ENCODE results near the gene RRP1.

The RRP1 gene

GRCh38 chr21:43826623-43826974 lies 37.2 kb downstream of the RRP1 start:
- no peaks in the 10 kb centered on the region for H3K9me2 ChIP-seq (ENCODE audit: low read depth, low read length)
- H3K4me2 ChIP-seq (ENCODE audit: low read length), result no peak overlapping the region
- no peaks in the 10 kb centered on the region for H4K20me1 ChIP-seq (ENCODE audit: insufficient read depth, low read length)
- H3K79me2 ChIP-seq (ENCODE audit: insufficient read depth, low read length), result no peaks in the 10 kb centered on the region
- no peak overlapping the region for H3K27ac ChIP-seq (ENCODE audit: low read depth, low read length, poor library complexity, severe bottlenecking)
- H3K9ac ChIP-seq (ENCODE audit: low read length), result no peak overlapping the region
- no peak for TF ChIP-seq EZH2 (IDR thresholded peaks at IDR 0.05; ENCODE audit: borderline replicate concordance, low read length)
- TF ChIP-seq CTCF (IDR thresholded peaks at IDR 0.05; ENCODE audit: low read length), result no peak
- no peaks in the 10 kb centered on the region for H3K9me3 ChIP-seq (ENCODE audit: low read length)
- H3K27me3 ChIP-seq (ENCODE audit: insufficient read depth, low read length), result peaks cover 11% of the 10 kb centered on the region
- H3K4me1 ChIP-seq (ENCODE audit: insufficient read depth, low read length, severe bottlenecking), result no peaks in the 10 kb centered on the region
- H2AFZ ChIP-seq (ENCODE audit: low read length), result no peak overlapping the region
- H3F3A ChIP-seq (ENCODE audit: insufficient read depth, low read length), result no peaks in the 10 kb centered on the region
- no peak overlapping the region for H3K4me3 ChIP-seq (ENCODE audit: low read depth, low read length, poor library complexity, severe bottlenecking)
- no peaks in the 10 kb centered on the region; the same call in 1 of the 2 replicates for H3K36me3 ChIP-seq (ENCODE audit: insufficient read depth, low read length)

DNA sequence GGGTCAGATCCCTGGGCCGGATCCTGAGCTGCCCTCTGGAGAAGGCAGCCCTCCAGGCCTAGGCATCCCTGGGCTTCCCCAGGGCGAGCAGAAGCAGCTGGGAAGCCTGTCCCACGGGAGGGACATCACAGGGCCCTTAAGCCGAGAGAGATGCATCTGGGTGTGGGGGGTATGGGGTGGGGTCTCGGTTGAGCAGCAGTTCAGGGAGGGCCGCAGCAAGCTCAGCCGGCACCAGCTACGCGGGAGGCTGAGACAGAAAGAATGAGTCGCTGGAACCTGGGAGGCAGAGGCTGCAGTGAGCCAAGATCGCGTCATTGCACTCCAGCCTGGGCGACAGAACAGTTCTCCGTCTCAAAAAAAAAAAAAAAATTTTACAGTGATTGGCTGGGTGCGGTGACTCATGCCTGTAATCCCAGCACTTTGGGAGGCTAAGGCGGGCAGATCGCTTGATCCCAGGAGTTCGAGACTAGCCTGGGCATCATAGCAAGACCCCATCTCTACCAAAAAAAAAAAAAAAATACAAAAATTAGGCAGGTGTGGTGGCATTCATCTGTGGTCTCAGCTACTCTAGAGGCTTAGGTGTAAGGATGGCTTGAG lies 37.7 kb downstream of the RRP1 start:
- no peak overlapping the region for H3K9ac ChIP-seq (ENCODE audit: low read length)
- no peak overlapping the region for H3K4me2 ChIP-seq (ENCODE audit: low read length)
- no peaks in the 10 kb centered on the region for H3K79me2 ChIP-seq (ENCODE audit: insufficient read depth, low read length)
- no peaks in the 10 kb centered on the region for H4K20me1 ChIP-seq (ENCODE audit: insufficient read depth, low read length)
- no peaks in the 10 kb centered on the region for H3K9me3 ChIP-seq (ENCODE audit: low read length)
- H3K4me1 ChIP-seq (ENCODE audit: insufficient read depth, low read length, severe bottlenecking), result no peaks in the 10 kb centered on the region
- H3K4me3 ChIP-seq (ENCODE audit: low read depth, low read length, poor library complexity, severe bottlenecking), result no peak overlapping the region
- H3K27ac ChIP-seq (ENCODE audit: low read depth, low read length, poor library complexity, severe bottlenecking), result no peak overlapping the region
- TF ChIP-seq CTCF (IDR thresholded peaks at IDR 0.05; ENCODE audit: low read length) (no peak), EZH2 (IDR thresholded peaks at IDR 0.05; ENCODE audit: borderline replicate concordance, low read length) (no peak)
- no peaks in the 10 kb centered on the region for H3F3A ChIP-seq (ENCODE audit: insufficient read depth, low read length)
- H3K36me3 ChIP-seq (ENCODE audit: insufficient read depth, low read length), result no peaks in the 10 kb centered on the region; the same call in 1 of the 2 replicates
- H3K9me2 ChIP-seq (ENCODE audit: low read depth, low read length), result no peaks in the 10 kb centered on the region
- peaks cover 12% of the 10 kb centered on the region for H3K27me3 ChIP-seq (ENCODE audit: insufficient read depth, low read length)
- no peak overlapping the region for H2AFZ ChIP-seq (ENCODE audit: low read length)

- H3K27ac ChIP-seq (ENCODE audit: low read depth, low read length, poor library complexity, severe bottlenecking), result no peak overlapping the region
- no peak for TF ChIP-seq EZH2 (IDR thresholded peaks at IDR 0.05; ENCODE audit: borderline replicate concordance, low read length)
- TF ChIP-seq CTCF (IDR thresholded peaks at IDR 0.05; ENCODE audit: low read length), result no peak
- H3K4me3 ChIP-seq (ENCODE audit: low read depth, low read length, poor library complexity, severe bottlenecking), result no peak overlapping the region
- no peaks in the 10 kb centered on the region for H3F3A ChIP-seq (ENCODE audit: insufficient read depth, low read length)
- no peaks in the 10 kb centered on the region for H4K20me1 ChIP-seq (ENCODE audit: insufficient read depth, low read length)
- no peaks in the 10 kb centered on the region for H3K79me2 ChIP-seq (ENCODE audit: insufficient read depth, low read length)
- no peaks in the 10 kb centered on the region for H3K4me1 ChIP-seq (ENCODE audit: insufficient read depth, low read length, severe bottlenecking)
- no peak overlapping the region for H3K4me2 ChIP-seq (ENCODE audit: low read length)
- 0 out of 2 replicates have a peak, but pooled peaks cover 3% of the 10 kb centered on the region for H3K9me3 ChIP-seq (ENCODE audit: low read length)
- no peaks in the 10 kb centered on the region; the same call in 1 of the 2 replicates for H3K36me3 ChIP-seq (ENCODE audit: insufficient read depth, low read length)
- H3K9me2 ChIP-seq (ENCODE audit: low read depth, low read length), result no peaks in the 10 kb centered on the region
- H3K27me3 ChIP-seq (ENCODE audit: insufficient read depth, low read length), result peaks cover 33% of the 10 kb centered on the region
- no peak overlapping the region for H3K9ac ChIP-seq (ENCODE audit: low read length)
- H2AFZ ChIP-seq (ENCODE audit: low read length), result no peak overlapping the region
Measured at GRCh38 chr21:43829161-43829560, 39.8 kb downstream of the RRP1 start.

Data from OCI-LY1 (cell line).